ENCODE data around the gene LRPAP1.

LRPAP1 gene

DNA sequence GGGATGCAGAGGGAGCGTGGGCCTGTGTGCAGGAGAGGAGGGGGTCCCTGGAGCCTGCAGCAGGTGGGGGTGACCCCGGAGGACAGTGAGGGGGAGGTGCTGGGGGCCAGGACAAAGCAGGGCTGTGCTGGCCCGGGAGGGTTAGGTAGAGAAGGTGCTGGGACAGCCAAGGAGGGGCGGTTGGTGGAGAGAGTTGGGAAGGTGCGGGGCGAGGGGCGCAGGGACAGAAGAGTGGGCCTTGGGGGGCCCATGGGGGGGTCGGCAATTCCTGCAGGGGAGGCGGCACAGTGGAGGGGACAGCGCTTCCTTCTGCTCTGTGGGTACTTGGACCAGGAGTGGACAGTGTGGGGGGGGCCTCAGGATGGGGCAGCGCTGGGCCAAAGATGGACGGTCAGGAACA, 32.5 kb downstream of the LRPAP1 start:
- no peak for DNase-seq

DNA sequence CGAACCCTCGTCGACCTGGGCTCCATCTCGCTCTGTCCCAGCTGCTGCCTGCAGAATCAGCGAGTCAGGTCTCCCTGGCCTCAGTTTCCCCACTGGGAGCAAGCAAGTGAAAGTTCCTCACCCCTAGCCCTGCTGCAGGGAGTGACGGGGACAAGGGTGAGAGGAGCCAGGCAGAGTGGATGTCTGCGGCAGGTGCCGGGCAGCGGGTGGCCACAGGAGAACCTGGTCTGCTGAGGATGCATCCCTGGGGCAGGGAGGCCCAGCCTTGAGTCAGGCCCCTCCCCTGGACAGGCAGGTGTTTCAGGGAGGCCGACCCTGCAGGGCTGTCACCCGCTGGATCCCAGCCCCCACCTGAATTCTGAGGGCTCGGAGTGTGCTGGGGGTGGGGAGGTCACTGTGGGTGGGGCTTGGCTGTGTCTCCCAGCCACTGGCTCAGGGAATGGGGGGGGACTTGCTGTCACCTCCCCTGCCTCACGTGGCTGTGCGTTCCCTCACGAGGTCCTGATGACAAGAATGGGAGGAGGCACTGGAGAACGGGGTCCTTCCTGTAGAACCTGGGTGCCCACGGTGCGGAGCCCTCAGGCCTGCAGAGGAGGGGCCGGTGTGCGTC, 33.2 kb downstream of the LRPAP1 start:
- DNase-seq: no peak

DNA sequence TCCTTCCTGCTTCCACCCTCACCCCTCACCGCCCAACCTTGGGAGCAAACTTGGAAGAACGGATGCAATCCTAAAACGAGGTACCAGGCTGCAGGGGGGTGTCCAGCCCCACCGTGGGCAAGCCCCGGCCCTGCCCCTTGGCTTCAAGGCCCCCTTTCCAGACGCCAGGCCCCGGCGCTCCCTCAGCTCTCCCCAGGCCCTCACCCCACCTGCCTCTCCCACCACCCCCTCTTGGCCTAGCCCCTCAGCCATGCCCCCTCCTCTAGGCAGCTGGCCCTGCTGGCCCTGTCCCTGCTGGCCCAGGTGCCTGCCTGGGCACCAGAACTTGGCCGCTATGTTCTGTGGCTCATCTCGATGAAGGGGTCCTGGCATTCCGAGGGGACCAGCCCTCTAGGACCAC, 33.8 kb downstream of the LRPAP1 start:
- no peak for DNase-seq

DNA sequence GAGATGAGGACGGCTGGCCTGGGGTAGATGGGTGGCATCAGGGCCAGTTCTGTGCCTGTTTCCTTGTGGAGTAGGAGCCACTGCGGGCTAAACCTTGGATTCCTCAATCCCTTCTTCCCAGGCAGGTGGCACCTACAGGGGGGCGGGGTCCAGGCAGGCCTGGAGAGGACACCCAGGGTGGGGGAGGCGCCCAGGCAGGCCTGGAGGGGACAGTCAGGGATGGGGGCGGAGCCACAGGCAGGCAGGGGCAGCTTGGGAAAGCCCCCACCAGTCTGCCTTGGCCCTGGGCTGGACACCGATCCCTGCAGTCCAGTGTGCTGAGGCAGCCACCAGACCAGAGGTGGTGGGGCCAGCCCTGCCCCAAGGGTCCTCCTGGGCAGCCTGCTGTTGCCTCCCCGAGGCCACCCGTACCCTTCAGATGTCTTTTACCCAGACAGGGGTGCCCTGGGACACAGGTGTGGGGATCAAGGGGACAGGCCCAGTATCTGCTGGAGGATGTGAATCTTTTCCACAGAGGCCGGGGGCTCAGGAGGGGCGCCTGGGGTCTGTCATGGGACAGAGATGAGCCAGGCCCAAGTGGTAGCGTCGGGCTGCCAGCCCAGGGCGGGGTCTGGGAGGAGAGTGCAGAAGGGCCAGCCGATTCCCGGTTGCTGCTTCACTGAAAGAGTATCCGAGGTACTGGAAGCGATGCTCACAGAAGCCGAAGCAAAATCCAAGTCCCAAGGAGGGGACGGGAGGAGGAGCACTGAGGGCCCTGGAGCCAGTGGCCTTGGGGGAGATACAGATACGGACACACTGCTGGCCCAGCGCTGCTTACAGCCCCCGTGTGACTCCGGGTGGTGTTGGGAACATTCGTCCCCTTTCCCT, 34.5 kb downstream of the LRPAP1 start:
- DNase-seq: no peak

DNA sequence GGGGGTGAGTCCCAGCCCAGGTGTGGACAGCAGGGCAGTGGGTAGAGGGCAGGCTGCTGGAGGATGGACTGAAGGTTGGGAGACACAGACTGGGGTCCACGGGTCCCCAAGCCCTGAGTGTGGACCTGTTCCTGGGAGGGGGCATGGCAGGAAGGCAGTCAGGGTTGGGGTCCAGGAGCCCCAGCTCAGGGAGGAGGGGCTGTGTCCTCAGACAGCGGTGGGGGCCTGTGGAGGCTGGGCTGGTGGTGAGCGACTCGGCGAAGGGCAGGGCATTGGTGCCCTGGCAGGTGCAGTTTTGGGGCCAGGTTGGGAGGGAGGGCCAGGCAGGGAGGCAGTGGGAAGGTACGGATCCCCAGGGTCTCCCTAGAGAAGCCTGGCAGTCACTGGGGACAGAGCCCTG, 35.1 kb downstream of the LRPAP1 start:
- no peak for DNase-seq

DNA sequence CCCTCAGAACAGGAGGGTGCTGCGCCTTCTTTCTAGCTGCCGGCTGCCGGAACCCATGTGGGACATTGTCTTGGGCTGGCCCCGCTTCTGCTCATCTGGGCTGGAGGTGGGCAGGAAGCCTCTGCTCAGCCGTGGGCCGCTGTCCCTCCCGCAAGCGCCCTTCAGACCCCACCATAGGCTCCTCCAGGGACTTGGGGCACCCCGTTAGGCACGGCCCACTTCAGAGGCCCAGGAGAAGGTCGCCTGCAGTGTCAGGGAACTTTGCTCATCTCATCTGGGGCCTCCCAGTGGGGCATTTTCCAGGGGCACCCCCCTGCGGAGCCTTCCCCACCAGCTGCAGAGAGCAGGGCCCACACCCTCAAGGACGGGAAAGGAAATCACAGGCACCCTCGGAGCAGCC, 36.2 kb downstream of the LRPAP1 start:
- DNase-seq: no peak

DNA sequence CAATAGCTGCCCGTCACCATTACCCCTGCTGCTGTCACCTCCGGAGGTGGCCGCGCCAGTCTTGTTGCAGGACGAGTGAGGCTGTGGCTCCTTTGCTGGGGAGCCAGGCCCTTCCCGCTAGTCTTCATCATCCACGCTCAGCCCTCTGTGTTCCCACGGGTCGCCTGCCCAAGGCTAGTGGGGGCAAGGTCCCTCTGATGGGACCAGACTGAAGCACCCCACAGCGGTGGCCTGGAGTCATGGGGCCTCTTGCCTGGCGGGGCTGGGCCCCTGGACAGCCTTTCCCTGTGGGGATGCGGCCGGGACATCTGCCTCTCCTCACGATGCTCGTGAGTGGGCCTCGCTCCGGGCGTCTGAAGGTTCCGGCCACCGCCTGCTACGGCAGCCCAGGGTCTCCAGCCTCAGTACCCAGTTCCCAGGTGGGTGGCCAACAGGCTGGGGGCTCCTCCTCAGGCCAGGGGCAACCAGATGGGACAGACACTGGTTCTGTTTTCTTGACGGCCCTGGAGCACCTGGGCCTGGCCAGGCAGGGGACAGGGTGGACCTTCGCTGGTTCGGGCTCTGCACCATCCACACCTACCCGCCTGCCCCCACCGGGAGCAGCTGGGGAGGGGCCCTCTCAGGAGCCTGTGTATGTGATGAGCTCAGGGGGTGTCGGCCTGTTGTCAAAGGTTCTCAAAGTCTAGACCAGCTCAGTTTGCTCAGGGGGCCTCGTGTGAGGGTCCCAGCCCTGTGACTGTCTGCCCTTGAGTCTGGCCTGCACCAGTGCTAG, 36.8 kb downstream of the LRPAP1 start:
- DNase-seq: no peak

DNA sequence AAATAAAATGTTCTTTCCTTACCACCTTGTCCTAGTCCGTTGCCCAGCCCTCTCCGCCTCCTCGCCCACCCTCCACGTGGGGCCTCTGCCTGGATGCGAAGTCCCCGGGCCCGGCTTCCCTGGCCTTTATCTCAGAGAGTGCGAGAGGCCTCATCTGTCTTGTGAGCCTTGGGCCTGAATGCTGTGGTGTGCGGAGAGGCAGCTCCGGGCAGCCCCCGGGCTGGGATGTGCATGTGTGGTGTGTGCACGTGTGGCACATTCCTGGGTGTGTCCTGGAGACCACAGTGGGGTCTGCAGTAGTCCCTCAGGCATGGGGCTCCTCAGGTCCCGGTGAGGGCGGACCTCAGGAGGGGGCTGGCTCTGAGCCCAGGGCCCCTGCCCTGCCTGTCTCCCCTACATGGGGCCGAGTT, 37.8 kb downstream of the LRPAP1 start:
- DNase-seq: no peak

DNA sequence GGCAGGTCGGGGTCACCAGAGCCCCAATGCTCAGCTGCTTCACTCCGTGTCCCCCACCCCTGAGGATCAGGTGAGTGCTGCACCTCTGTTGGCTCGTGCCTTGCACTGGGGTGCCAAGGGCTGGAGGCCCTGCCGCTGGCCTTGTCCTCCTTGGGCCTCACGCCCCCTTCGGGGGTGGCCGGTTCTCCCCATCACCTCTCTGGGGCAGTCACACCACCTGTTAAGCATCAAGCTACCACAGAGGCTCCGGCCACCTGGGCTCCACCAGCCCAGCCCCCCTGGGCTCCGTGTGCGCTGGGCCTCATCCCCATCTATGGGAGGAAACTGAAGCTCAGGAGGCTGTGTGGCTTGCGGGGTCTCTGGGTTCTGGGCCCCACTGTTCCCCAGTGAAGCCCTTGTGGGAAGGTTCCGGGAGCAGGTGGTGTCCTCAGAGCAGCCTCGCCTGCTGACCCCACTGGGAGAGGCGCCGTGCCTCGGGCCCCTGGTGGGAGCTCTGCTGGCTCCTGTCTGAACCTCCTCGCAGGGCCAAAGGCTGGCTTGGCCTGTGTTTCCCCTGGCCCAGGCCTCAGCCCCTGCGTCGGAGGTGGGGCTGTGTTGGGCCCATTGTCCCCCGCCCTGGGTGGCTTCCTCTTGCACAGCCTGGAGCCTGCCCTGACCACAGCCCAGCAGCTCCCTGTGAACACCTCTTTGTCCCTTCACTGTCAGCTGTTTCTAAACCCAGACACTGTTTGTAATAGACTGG, 38.3 kb downstream of the LRPAP1 start:
- no peak for DNase-seq

DNA sequence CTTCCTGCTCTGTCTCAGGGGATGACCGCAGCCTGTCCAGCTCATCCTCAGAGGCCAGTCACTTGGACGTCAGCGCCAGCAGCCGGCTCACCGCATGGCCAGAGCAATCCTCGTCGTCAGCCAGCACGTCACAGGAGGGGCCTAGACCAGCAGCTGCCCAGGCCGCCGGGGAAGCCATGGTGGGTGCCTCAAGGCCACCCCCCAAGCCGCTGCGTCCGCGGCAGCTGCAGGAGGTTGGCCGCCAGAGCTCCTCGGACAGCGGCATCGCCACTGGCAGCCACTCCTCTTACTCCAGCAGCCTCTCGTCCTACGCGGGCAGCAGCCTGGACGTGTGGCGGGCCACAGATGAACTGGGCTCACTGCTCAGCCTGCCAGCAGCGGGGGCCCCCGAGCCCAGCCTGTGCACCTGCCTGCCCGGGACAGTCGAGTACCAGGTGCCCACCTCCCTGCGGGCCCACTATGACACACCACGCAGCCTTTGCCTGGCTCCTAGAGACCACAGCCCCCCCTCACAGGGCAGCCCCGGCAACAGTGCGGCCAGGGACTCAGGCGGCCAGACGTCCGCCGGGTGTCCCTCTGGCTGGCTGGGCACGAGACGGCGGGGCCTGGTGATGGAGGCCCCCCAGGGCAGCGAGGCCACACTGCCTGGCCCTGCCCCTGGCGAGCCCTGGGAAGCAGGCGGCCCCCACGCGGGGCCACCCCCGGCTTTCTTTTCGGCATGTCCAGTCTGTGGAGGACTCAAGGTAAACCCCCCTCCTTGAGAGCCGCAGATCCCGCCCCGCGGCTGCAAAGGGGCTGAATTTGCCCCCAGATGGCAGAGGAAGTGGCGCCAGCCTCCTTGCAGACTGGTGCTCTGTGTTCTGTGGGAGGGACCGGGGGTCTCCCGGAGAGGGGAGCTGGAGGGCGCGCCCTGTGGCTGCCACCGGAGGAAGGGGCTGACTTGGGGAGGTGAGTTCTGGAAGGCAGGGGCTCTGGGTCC, 39.2 kb downstream of the LRPAP1 start:
- DNase-seq: no peak

DNA sequence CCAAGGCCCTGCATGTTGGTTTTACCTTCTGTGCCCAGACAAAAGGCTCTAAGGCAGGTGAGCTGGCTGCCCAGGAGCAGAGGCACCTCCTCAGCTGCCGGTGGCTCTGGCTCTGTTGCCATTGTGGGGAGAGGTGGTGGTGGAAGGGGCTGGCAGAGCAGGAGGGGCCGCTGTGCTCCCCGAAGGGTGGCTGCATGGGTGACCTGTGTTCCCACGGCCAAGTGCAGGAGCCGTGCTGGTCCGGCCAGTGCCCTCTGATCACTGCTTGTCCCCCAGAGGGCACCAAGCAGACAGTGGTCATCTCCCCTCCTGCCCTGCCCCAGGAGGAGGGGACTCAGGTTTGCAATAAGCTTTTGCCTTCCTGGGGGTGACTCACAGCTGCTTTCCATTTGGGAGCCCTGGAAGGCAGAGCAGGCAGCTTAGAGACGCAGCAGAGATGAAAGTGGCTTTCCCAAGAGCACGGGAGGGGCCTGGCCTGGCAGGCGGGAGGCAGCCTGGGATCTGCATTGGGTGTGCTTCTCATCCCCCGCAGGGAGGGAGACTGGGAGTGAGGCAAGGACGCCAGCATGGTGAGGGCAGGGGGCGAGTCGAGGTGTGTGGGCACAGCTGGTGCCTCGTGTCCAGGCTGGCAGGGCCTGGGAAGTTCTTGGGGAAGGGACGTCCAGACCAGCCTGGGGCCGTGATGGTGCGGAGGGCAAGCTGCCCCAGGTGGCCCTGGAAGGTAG, 40.4 kb downstream of the LRPAP1 start:
- no peak for DNase-seq

DNA sequence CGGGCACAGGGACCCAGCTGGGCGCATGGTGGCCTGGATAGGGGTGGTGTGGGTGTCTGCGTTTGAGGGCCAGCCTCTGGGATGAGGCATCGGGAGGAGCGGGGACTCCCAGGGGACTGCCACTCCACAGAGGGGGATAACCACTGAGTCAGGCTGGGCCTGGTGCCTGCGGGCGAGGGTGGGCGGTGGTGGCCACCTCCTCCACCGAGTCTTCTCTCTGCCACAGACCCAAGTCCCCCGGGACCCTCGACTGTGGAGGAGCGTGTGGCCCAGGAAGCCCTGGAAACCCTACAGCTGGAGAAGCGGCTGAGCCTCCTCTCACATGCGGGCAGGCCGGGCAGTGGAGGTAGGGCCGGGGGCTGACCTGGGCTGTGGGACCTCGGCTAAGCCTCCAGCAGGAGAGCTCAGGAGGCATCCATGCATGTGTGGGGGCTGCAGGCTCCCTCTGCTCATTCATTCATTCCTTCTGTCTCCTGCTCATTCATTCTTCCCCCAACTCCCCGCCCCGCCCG, 42.7 kb downstream of the LRPAP1 start:
- DNase-seq: no peak

DNA sequence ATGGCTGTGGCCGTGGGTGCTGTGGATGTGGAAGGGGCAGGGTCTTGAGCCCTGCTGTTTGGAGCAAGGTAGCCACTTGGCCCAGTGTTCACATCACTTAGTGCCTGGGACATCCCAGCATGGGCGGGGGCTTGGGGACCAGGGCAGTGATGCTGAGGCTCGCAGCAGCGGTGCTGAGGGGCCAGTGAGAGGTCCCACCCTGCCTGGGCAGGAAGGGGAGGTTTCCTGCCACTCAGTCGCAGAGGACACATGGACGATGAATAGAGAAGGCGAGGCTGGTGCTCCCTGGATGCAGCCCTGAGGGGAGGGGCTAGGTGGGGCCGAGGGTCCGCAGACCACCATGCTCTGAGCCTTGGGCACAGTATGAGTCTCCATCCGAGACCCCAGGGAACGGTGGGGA, 43.4 kb downstream of the LRPAP1 start:
- no peak for DNase-seq

DNA sequence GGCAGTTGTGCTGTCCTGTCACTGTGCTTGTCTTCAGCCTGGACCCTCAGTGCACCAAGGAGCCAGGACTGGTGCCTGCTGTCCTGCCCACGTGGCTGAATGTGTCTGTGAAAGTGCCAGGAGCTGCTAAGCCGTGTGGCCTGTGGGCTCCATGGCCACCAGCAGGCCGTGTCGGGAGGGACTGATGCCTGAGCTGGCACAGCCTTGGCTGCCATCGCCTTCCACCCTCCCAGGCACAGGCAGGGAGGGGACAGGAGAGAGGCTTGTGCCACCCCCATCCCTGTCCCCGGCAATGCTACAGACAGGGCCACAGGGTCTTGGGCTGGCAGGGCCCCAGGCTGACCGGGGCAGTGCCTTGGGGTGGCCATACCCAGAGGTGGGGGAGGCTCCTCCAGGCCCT, 44.4 kb downstream of the LRPAP1 start:
- DNase-seq: no peak

DNA sequence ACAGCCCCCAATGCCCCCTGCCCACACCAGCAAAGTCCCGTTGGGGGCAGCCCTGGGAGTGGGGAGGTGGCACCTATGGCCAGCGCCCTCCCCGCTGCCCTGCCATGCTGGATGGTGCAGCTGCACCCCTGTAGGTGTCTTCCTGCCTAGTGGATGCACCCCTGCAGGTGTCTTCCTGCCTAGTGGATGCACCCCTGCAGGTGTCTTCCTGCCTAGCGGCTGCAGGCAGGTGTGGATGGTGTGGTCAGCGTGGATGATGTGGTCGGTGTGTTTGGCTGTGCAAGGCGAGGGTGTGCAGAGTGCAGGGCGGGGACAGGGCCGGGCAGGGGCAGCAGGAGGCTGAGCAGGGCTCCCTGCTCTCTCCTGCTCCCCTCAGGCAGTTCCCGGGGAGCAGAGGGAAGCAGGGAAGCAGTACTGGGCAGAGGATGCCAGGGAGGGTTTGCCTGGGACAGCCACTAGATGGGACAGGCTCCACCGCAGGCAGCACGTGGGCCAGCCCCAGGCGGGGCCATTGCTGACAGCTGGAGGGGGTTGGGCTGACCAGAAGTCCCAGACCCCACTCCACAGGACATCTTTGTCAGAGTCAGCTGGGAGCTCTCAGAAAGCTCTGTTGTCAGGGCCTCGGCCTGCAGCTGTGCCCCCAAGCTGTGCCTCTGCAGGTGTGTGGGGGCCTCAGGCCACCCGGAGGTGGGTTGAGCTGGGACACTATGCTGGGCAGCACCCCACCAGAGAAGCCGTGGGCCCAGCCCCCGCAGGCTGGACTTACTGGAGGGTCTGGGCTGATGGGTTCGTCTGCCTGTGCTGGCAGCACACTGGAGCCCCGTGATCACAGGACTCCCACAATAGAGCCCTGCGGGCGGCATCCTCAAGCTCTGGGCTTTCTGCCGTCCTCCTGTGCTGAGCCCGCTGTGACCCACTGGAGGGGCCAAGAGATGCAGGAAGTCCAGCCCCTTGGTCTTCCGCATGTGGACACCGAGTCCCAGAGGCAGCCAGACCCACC, 45.4 kb downstream of the LRPAP1 start:
- DNase-seq: no peak

DNA sequence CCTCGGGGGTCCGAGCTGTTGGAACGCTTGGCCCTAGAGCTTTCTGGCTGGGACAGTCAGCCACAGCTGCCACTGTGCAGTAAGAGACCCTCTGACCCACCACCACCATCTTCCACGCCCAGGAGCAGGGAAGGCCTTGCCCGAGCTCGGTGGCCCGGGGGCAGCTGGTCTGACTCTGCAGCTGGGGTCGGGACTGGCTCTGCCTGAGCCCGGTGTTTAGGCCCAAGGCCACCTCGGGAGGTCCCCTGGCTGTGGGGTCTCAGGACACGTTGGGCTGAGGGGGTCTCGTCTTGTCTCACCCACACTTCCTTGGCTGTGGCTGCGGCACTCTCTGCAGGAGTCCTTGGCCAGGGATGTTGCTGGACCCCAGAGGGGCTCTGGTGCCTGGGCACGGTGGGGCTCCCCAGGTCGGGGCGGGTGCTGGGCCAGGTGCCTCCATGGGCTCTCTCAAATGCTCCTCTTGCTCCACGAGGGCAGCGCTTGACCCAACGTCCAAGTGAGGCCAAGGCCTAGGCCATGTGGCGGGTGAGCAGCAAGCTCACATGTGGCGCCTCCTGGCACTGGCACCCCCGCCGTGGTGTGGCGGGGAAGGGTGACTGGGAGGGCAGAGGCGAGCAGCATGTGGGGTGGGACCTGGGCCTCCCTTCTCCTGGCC, 46.2 kb downstream of the LRPAP1 start:
- no peak for DNase-seq

DNA sequence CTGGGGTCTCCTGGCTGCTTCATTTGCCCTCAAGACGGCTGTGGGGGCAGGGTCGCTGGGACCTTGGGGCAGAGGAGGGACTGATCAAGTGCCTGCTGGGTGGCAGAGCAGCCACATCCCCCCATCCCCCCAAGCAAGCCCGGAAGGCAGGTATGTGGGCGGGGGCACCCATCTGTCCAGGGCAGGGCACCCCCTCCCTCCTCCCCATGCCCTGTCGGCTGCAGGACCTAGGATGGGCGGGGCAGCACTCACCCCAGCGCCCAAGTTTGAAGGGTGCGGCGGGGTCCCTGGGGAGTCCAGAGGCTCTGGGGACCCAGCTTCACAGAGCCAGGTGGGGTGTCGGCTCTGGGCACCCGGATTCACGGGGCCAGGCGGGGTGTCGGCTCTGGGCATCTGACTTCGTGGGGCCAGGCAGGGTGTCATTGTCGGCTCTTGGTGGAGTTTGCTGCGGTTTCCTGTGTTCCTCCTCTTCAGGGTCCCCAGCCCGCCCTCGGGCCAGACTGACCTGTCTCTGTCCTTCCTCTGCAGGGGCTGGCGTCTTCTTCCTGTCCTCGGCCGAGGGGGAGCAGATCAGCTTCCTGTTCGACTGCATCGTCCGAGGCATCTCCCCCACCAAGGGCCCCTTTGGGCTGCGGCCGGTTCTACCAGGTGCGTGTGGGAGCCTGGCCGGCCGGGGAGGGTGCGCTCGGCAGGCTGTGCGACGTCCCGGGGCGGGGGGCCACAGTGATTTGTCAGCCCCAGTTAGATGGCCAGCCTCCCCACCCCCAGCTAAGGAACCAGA, 47.0 kb downstream of the LRPAP1 start:
- DNase-seq: no peak

All from activated T-cell treated with anti-CD3 and anti-CD28 coated beads for 4 hours (primary cell).